Measurements from ENCODE around the gene PPP5C.
A peak's percentile ranks its signal among the peaks of the same experiment; 100 is the strongest.

GRCh38 chr19:46299004-46299509 is 47.8 kb upstream of the PPP5C start:
- TF ChIP-seq POLR2A (IDR thresholded peaks at IDR 0.05; ENCODE audit: low read depth) (no peak), CTCF (IDR thresholded peaks at IDR 0.05) (no peak), POLR2AphosphoS5 (IDR thresholded peaks at IDR 0.05) (peak; percentile 96 to 97)
